ENCODE data around the gene GZMM. TPM values are rescaled to one million over a fixed set of nuclear protein-coding genes. Genes with fewer than 3 reads are reported as not detected.

Gene GZMM
- total RNA-seq, 1 experiment from 2014 or later = not detected

- no peak overlapping the region for H3K4me3 ChIP-seq (ENCODE audit: low read length)
- BruUV-seq (replicated peaks) = no TSS peak
- no peaks in the 10 kb centered on the region for H4K20me1 ChIP-seq (ENCODE audit: low read length)
- POLR2A ChIA-PET (ENCODE audit: unreplicated experiment) = no interaction called here
- peaks cover 10% of the 10 kb centered on the region; the same call in 1 of the 2 replicates for H3K4me1 ChIP-seq (ENCODE audit: insufficient read depth, low read length)
- no peaks in the 10 kb centered on the region for H3K36me3 ChIP-seq (ENCODE audit: low read depth, low read length)
- no peak for ATAC-seq
- intact Hi-C loops (cut with micrococcal nuclease) = no loop called here
- H3F3A ChIP-seq (ENCODE audit: low read length, unreplicated experiment) = no peaks in the 10 kb centered on the region
- peaks cover 11% of the 10 kb centered on the region for H3K79me2 ChIP-seq (ENCODE audit: low read length)
- no peaks in the 10 kb centered on the region for H3K9me3 ChIP-seq (ENCODE audit: low read length)
- CTCF ChIA-PET = no interaction called here
- no peak overlapping the region for H3K9ac ChIP-seq (ENCODE audit: low read length)
- H3K27me3 ChIP-seq (ENCODE audit: low read length) = no peaks in the 10 kb centered on the region
- no peaks in the 10 kb centered on the region for H3K9me2 ChIP-seq (replicated peaks; ENCODE audit: low read length)
- H3K27ac ChIP-seq (ENCODE audit: low read length) = no peak overlapping the region
- no peak for TF ChIP-seq EZH2 (IDR thresholded peaks at IDR 0.05; ENCODE audit: low read length, unreplicated experiment)
- no peak for TF ChIP-seq CTCF (conservative IDR thresholded peaks at IDR 0.05; ENCODE audit: low read depth, low read length)
- no peak for TF ChIP-seq EZH2phosphoT487 (IDR thresholded peaks at IDR 0.05; ENCODE audit: borderline replicate concordance, low read length)
- no peak for DNase-seq
- no peak overlapping the region for H2AFZ ChIP-seq (ENCODE audit: low read length)
- no peak overlapping the region for H3K4me2 ChIP-seq (ENCODE audit: low read length)
These were observed 39.2 kb upstream of the GZMM start for GRCh38 chr19:504616-505015.

- no peaks in the 10 kb centered on the region for H3K9me2 ChIP-seq (replicated peaks; ENCODE audit: low read length)
- peaks cover 11% of the 10 kb centered on the region for H3K79me2 ChIP-seq (ENCODE audit: low read length)
- TF ChIP-seq EZH2phosphoT487 (IDR thresholded peaks at IDR 0.05; ENCODE audit: borderline replicate concordance, low read length) (no peak), CTCF (conservative IDR thresholded peaks at IDR 0.05; ENCODE audit: low read depth, low read length) (peak; percentile 81)
- H3K27me3 ChIP-seq (ENCODE audit: low read length) = no peaks in the 10 kb centered on the region
- no peaks in the 10 kb centered on the region; the same call in 1 of the 2 replicates for H3K36me3 ChIP-seq (ENCODE audit: low read depth, low read length)
- no TSS peak for BruUV-seq (replicated peaks)
- peaks cover 10% of the 10 kb centered on the region; the same call in 1 of the 2 replicates for H3K4me1 ChIP-seq (ENCODE audit: insufficient read depth, low read length)
- ChIA-PET CTCF (interaction anchor here (1.0 kb wide), 2 partner anchors 9 to 18 kb away, joined by 4 to 5 read pairs; no protein-coding TSS in a partner anchor), POLR2A (ENCODE audit: unreplicated experiment) (no interaction called here)
- peak overlapping the region; percentile 89 for H3K9ac ChIP-seq (ENCODE audit: low read length)
- ATAC-seq (peak; percentile 84), DNase-seq (peak; percentile 97)
- H2AFZ ChIP-seq (ENCODE audit: low read length) = peak overlapping the region; percentile 93
- H3F3A ChIP-seq (ENCODE audit: low read length, unreplicated experiment) = no peaks in the 10 kb centered on the region
- no peaks in the 10 kb centered on the region for H3K9me3 ChIP-seq (ENCODE audit: low read length)
- peak overlapping the region; percentile 99 for H3K4me3 ChIP-seq (ENCODE audit: low read length)
- peak overlapping the region; percentile 91 for H3K4me2 ChIP-seq (ENCODE audit: low read length)
- H3K27ac ChIP-seq (ENCODE audit: low read length) = peak overlapping the region; percentile 92
- no peaks in the 10 kb centered on the region for H4K20me1 ChIP-seq (ENCODE audit: low read length)
- intact Hi-C loops (cut with micrococcal nuclease) = no loop called here
These were observed 37.2 kb upstream of the GZMM start for GRCh38 chr19:506404-507285.

Measured in PC-3 (cell line).